ENCODE results near the gene CEL.

GRCh38 chr9:133051966-133052539 is 9.7 kb upstream of the CEL start:
- TF ChIP-seq POLR2A (IDR thresholded peaks at IDR 0.05; ENCODE audit: low read depth, low read length), result no peak
- no peak for TF ChIP-seq POLR2AphosphoS5 (IDR thresholded peaks at IDR 0.05; ENCODE audit: low read depth, low read length)
- no peak for TF ChIP-seq TAF1 (IDR thresholded peaks at IDR 0.05; ENCODE audit: borderline replicate concordance, low read depth, low read length)

Data from GM12892 (cell line).